HepG2 (cell line): ENCODE results near the gene PRKCE. TPM values are rescaled to one million over a fixed set of nuclear protein-coding genes. Genes with fewer than 3 reads are reported as not detected.

Experiments used
- ATAC-seq: fragments of 200-7000 bp; cut with Tn5 transposase; 3 replicates; pipeline ENCODE4 v1.9.1; 2020; ENCODE audit warnings: mild to moderate bottlenecking, moderate library complexity
- BruUV-seq: library from RNA; stranded (reverse); fragments of 400-500 nt; replicated peaks from 2 replicates; lab custom pipeline; 2021; lab: Mats Ljungman, UMichigan
- CTCF ChIA-PET: fragments of 300-600 bp; formaldehyde crosslinking; extraction: SDS; loops from one replicate; lab custom pipeline; 2021; ENCODE audit warnings: low total read pairs, inconsistent platforms, low intra/inter-chr PET ratio; lab: Yijun Ruan, JAX
- POLR2A ChIA-PET: fragments of 350-600 bp; sonication (Branson Sonifier 250); formaldehyde crosslinking; loops from one replicate; lab custom pipeline; 2020; ENCODE audit warnings: antibody characterized with exemption, inconsistent platforms; lab: Yijun Ruan, JAX
- DNase-seq: peaks from one replicate; pipeline ENCODE4 v3.0.0-alpha.2; 2015; ENCODE audit warnings: low spot score
- FAIRE-seq: peaks from 3 replicates; lab custom pipeline; 2011; peaks lifted over from hg19 to GRCh38; lab: Jason Lieb, UNC
- H2AFZ ChIP-seq: one replicate; pipeline ENCODE4 v1.6.1; 2011; ENCODE audit warnings: low read length, inconsistent platforms
- H3K27ac ChIP-seq: fragments of 300-600 bp; 3 replicates; pipeline ENCODE4 v1.8.0; 2011; ENCODE audit warnings: mixed run types, mild to moderate bottlenecking, mixed read lengths, low read length, inconsistent platforms; ENCODE audit not compliant: insufficient read depth; ENCODE audit errors: extremely low read length
- H3K27me3 ChIP-seq, 2 experiments: fragments of 200-600 bp in 1 of 2; 2 replicates in 1 of 2; 3 replicates in 1 of 2; pipeline versions ENCODE4 v1.6.0 to v1.8.0; 2011; ENCODE audit warnings: low read length in 2 of 2, mild to moderate bottlenecking in 2 of 2, moderate library complexity in 2 of 2, inconsistent platforms in 1 of 2; ENCODE audit not compliant: insufficient read depth in 2 of 2, control insufficient read depth in 1 of 2
- H3K36me3 ChIP-seq, 2 experiments: fragments of 200-600 bp in 1 of 2; replicated peaks in 1 of 2; 2 replicates in 1 of 2; 3 replicates in 1 of 2; pipeline versions ENCODE4 v1.5.1 to v1.8.0; 2011; ENCODE audit warnings: low read length in 2 of 2, inconsistent platforms in 1 of 2; ENCODE audit not compliant: insufficient read depth in 2 of 2, control insufficient read depth in 1 of 2
- H3K4me1 ChIP-seq: 2 replicates; pipeline ENCODE4 v1.5.1; 2012; ENCODE audit warnings: low read length, inconsistent platforms; ENCODE audit not compliant: insufficient read depth
- H3K4me2 ChIP-seq: 2 replicates; pipeline ENCODE4 v1.6.0; 2011; ENCODE audit warnings: low read depth, low read length, inconsistent platforms
- H3K4me3 ChIP-seq, 3 experiments: fragments of 200-600 bp in 1 of 3; sonication (generic), shearing (Covaris generic) in 1 of 3; replicated peaks in 1 of 3; 2 replicates each; pipeline ENCODE4 v1.5.1; 2011 to 2016; ENCODE audit warnings: low read length in 3 of 3, inconsistent platforms in 2 of 3, low read depth in 2 of 3, mild to moderate bottlenecking in 2 of 3, control low read depth in 1 of 3, mixed read lengths in 1 of 3; ENCODE audit not compliant: insufficient read depth in 1 of 3
- H3K79me2 ChIP-seq: one replicate; pipeline ENCODE4 v1.6.1; 2011; ENCODE audit warnings: low read length, inconsistent platforms; ENCODE audit not compliant: insufficient read depth
- H3K9ac ChIP-seq: 2 replicates; pipeline ENCODE4 v1.6.0; 2011; ENCODE audit warnings: mild to moderate bottlenecking, low read depth, low read length, inconsistent platforms; ENCODE audit not compliant: insufficient read depth
- H3K9me3 ChIP-seq: 2 replicates; pipeline ENCODE4 v1.5.1; 2012; ENCODE audit warnings: mild to moderate bottlenecking, low read length
- H4K20me1 ChIP-seq: 2 replicates; pipeline ENCODE4 v1.6.0; 2011; ENCODE audit warnings: inconsistent platforms, mild to moderate bottlenecking, low read length, moderate library complexity; ENCODE audit not compliant: insufficient read depth
- CCAR2 ChIP-seq: fragments of 200-400 bp; formaldehyde crosslinking; optimal IDR thresholded peaks from 2 replicates; pipeline ENCODE3; 2018; ENCODE audit warnings: low read depth, mild to moderate bottlenecking, low read length, moderate library complexity
- ETV6 ChIP-seq: sonication (generic); formaldehyde crosslinking; conservative IDR thresholded peaks from 2 replicates; pipeline ENCODE4 v1.4.0; 2020; ENCODE audit warnings: missing genetic modification reagents
- FIP1L1 ChIP-seq: fragments of 200-400 bp; formaldehyde crosslinking; IDR thresholded peaks from 2 replicates; pipeline ENCODE4 v1.6.1; 2018; ENCODE audit warnings: low read depth, mild to moderate bottlenecking, low read length, moderate library complexity, borderline replicate concordance; ENCODE audit not compliant: insufficient read depth
- GATA4 ChIP-seq: sonication (generic); IDR thresholded peaks from 2 replicates; pipeline ENCODE4 v1.6.1; 2016; ENCODE audit warnings: antibody characterized with exemption, low read depth, borderline replicate concordance
- HDAC2 ChIP-seq: sonication (generic); formaldehyde crosslinking; IDR thresholded peaks from 2 replicates; pipeline ENCODE4 v1.4.0; 2020; ENCODE audit warnings: missing genetic modification reagents
- KMT2B ChIP-seq: IDR thresholded peaks from 2 replicates; pipeline ENCODE4 v1.6.1; 2016; ENCODE audit warnings: missing genetic modification reagents, missing compliant biosample characterization
- MAX ChIP-seq: IDR thresholded peaks from 2 replicates; pipeline ENCODE4 v1.6.1; 2012; ENCODE audit warnings: inconsistent platforms
- MIXL1 ChIP-seq: IDR thresholded peaks from 2 replicates; pipeline ENCODE4 v1.6.1; 2016
- NCOA2 ChIP-seq: sonication (generic); formaldehyde crosslinking; IDR thresholded peaks from 2 replicates; pipeline ENCODE4 v1.8.0; 2022; ENCODE audit warnings: inconsistent platforms
- RXRB ChIP-seq: IDR thresholded peaks from 2 replicates; pipeline ENCODE4 v1.6.1; 2016; ENCODE audit warnings: borderline replicate concordance, missing genetic modification reagents, missing compliant biosample characterization
- ZBTB34 ChIP-seq: sonication (generic); formaldehyde crosslinking; IDR thresholded peaks from 2 replicates; pipeline ENCODE4 v1.8.0; 2022; ENCODE audit warnings: mild to moderate bottlenecking, missing genetic modification reagents
- ZNF280D ChIP-seq: sonication (generic); formaldehyde crosslinking; IDR thresholded peaks from 2 replicates; pipeline ENCODE4 v1.5.1; 2020; ENCODE audit warnings: mild to moderate bottlenecking, missing genetic modification reagents
- ZNF550 ChIP-seq: sonication (generic); formaldehyde crosslinking; IDR thresholded peaks from 2 replicates; pipeline ENCODE4 v1.4.0; 2020; ENCODE audit warnings: mild to moderate bottlenecking, missing genetic modification reagents, borderline replicate concordance
- ZNF616 ChIP-seq: sonication (generic); formaldehyde crosslinking; IDR thresholded peaks from 2 replicates; pipeline ENCODE4 v1.5.0; 2020; ENCODE audit warnings: low read depth, mild to moderate bottlenecking, missing genetic modification reagents
- ZNF83 ChIP-seq: sonication (generic); formaldehyde crosslinking; IDR thresholded peaks from 2 replicates; pipeline ENCODE4 v1.4.0; 2020; ENCODE audit warnings: missing genetic modification reagents, mild to moderate bottlenecking, borderline replicate concordance
- ZZZ3 ChIP-seq: sonication (generic); formaldehyde crosslinking; IDR thresholded peaks from 2 replicates; pipeline ENCODE4 v1.4.0; 2020; ENCODE audit warnings: missing genetic modification reagents, mild to moderate bottlenecking, borderline replicate concordance
- WGBS: methylation state at CpG from one replicate; pipeline ENCODE4 v1.1.6; 2017; ENCODE audit warnings: low lambda C conversion rate; 5-methylcytosine and 5-hydroxymethylcytosine counted together
- in situ Hi-C: cut with HindIII; loops from 2 replicates; pipeline ENCODE4 v1.10.0; 2017; ENCODE audit warnings: low pct_unique_long_range_greater_than_20kb; ENCODE audit not compliant: extremely low pct_ligation_motif_present
- intact Hi-C: fragments of 100-400 bp; cut with micrococcal nuclease; formaldehyde crosslinking; loops from one replicate; pipeline ENCODE4 v1.10.0; 2022; ENCODE audit not compliant: unreplicated experiment
- polyA plus RNA-seq, 8 experiments: library from polyadenylated mRNA; depleted of rRNA in 3 of 8; stranded (reverse) in 7 of 8; unstranded in 1 of 8; fragments of >200 nt; fragmentation: Illumina TruSeq in 4 of 8; extraction: Trizol in 4 of 8; gene quantifications; 2 replicates each; pipeline versions ENCODE4 v1.2.1 to v1.2.3, GENCODE V29; 2011 to 2016; ENCODE audit warnings: low read depth in 4 of 8, missing spikeins in 1 of 8, mixed read lengths in 1 of 8; ENCODE audit not compliant: insufficient read depth in 1 of 8
- total RNA-seq, 5 experiments: library from RNA; depleted of rRNA; stranded (reverse); fragments of >200 nt; fragmentation: Illumina TruSeq; extraction: Trizol; gene quantifications; 2 replicates each; pipeline ENCODE4 v1.2.3, GENCODE V29; 2016; ENCODE audit warnings: low read depth in 1 of 5
- TF ChIP-seq, protein P1 (sequence below): sonication (generic); formaldehyde crosslinking; IDR thresholded peaks from 2 replicates; pipeline ENCODE4 v1.4.0; 2020; ENCODE audit warnings: missing genetic modification reagents
- TF ChIP-seq, protein P2 (sequence below): sonication (generic); formaldehyde crosslinking; IDR thresholded peaks from 2 replicates; pipeline ENCODE4 v1.8.0; 2023; ENCODE audit warnings: mild to moderate bottlenecking, missing genetic modification reagents

The PRKCE gene
- total and polyA plus RNA-seq, 2 of the 13 experiments (the other 11 are each of a cell fraction or from before 2014, with no cell fraction given): 1.0 to 3.9 TPM

DNA sequence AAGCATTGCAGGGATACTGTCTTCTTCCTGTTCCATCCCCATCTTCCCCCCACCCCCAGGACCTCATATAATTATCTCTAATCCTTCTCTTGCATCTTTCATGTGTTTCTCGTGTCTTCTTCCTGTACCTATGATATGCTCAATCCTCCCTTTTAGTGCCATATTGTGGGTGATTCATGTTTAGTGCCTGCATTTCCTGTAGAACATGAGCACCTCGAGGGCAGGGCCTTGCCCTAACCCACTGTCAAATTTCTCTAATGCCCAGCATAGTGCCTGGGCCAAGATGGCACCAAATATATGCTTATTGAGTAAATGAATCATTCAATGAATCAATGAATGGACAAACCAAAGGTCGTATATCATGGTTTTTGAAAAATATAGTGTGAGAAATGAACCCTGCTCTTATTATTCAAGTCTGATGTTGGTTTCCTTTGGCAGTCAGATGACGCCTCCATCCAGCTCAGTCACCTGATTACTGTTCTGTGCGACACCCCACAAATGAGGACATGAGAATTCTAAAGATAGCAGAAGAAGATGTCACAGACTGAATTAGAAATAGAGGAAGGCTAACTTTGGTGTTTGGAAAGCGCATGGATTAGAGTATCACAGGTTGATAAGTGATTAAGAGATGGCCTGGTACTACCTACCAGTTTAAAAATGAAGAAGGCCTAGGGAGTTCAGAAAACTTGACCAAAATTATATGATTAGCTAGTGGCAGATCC lies 278.4 kb downstream of the PRKCE start (continued):
- TF ChIP-seq, protein P1, sequence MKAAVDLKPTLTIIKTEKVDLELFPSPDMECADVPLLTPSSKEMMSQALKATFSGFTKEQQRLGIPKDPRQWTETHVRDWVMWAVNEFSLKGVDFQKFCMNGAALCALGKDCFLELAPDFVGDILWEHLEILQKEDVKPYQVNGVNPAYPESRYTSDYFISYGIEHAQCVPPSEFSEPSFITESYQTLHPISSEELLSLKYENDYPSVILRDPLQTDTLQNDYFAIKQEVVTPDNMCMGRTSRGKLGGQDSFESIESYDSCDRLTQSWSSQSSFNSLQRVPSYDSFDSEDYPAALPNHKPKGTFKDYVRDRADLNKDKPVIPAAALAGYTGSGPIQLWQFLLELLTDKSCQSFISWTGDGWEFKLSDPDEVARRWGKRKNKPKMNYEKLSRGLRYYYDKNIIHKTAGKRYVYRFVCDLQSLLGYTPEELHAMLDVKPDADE (CRISPR knock-in tag): no peak
- TF ChIP-seq HDAC2 (CRISPR knock-in tag) (no peak), ZBTB34 (no peak), ZNF616 (CRISPR knock-in tag) (no peak), ZNF550 (CRISPR knock-in tag) (no peak), KMT2B (no peak), ZNF83 (CRISPR knock-in tag) (no peak), GATA4 (no peak)

DNA sequence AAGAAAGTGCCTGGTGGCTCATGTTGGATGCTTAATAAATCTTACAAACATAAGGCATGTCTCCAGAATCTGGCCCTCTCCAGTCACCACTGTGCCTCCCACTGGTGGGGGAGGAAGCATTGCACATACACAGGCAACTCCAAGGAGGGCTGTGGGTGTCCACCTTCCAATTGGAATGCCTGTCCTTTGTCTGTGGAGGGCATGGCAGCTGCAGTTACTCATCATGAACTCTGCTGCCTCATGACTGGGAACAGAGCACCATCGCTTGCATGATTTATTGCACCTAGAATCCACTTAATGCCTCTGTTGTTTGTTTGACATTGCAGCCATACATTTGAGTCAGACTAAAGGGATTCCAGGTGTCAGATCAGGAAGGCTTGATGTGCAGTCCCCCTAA lies 278.9 kb downstream of the PRKCE start:
- DNase-seq (no peak), FAIRE-seq (no peak), ATAC-seq (no peak; the same call in 2 of the 3 replicates)
- no peaks in the 10 kb centered on the region for H3K27me3 ChIP-seq
- 50% methylated on average over 1 of the region's 1 CpG for WGBS
- H3K36me3 ChIP-seq: no peaks in the 10 kb centered on the region
- no peaks in the 10 kb centered on the region for H3K4me1 ChIP-seq
- no peak overlapping the region for H2AFZ ChIP-seq
- H3K9me3 ChIP-seq: no peaks in the 10 kb centered on the region
- no peaks in the 10 kb centered on the region for H3K79me2 ChIP-seq
- ChIA-PET CTCF (no interaction called here), POLR2A (no interaction called here)
- in situ Hi-C loops (no loop called here), intact Hi-C loops (no loop called here)
- no peak overlapping the region for H3K27ac ChIP-seq
- no TSS peak for BruUV-seq
- H3K4me3 ChIP-seq: no peak overlapping the region
- no peak overlapping the region for H3K9ac ChIP-seq
- H3K4me2 ChIP-seq: no peak overlapping the region
- no peaks in the 10 kb centered on the region for H4K20me1 ChIP-seq
- TF ChIP-seq ETV6 (CRISPR knock-in tag) (no peak), NCOA2 (no peak), MIXL1 (no peak), MAX (no peak), ZNF280D (no peak), FIP1L1 (no peak), RXRB (CRISPR knock-in tag) (no peak), CCAR2 (no peak), ZZZ3 (CRISPR knock-in tag) (no peak)
- TF ChIP-seq, protein P2, sequence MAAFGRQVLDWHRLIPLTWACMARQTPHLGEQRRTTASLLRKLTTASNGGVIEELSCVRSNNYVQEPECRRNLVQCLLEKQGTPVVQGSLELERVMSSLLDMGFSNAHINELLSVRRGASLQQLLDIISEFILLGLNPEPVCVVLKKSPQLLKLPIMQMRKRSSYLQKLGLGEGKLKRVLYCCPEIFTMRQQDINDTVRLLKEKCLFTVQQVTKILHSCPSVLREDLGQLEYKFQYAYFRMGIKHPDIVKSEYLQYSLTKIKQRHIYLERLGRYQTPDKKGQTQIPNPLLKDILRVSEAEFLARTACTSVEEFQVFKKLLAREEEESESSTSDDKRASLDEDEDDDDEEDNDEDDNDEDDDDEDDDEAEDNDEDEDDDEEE: no peak
